GM11168 (cell line): ENCODE data around the gene DAB1.

Experiments
- in situ Hi-C: fragments of 300-500 bp; cut with MboI; formaldehyde crosslinking; loops from one replicate; pipeline ENCODE4 v1.12.0; 2022; ENCODE audit warnings: low sequenced_read_pairs; ENCODE audit not compliant: unreplicated experiment

Gene DAB1

DNA sequence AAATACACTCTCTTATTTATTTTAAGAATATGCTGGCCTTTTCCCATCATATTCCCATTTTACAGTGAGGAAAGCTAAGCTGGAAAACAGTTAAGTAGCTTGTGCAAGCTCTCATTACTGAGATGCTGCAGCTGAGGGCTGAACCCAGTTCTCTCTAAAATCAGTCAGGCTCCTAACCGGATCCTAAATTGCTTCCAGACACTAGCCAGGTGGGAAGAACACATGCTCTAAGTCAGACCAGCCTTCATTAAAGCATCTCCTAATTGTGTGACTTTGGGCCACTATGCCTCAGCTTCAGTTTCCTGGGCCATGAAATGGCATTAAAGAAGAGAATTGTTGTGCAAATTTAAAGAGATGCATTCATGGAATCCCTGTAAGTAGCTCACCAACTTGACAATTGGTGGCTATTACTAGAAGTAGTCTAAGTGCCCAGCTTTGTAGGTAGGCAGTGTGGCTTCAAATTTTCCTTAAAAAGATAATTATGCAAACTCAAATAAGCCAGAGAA, 228.4 kb downstream of the DAB1 start:
- in situ Hi-C loops, result no loop called here

DNA sequence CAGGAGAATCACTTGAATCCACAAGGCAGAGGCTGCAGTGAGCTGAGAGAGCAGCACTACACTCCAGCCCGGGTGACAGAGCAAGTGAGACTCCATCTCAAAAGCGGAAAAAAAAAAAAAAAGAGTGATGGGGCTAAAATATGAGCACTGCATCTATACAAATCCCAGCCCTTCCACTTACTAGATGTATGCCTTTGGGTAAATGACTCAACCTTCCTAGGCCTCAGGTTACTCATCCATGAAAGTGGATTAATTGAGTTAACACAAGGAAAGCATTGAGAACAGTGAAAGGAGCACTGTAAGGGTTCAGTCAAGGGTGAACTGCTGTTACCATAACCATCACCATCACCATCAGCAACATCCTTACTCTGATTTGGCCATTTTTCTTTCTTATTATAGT, 231.6 kb downstream of the DAB1 start:
- in situ Hi-C loops, result no loop called here

DNA sequence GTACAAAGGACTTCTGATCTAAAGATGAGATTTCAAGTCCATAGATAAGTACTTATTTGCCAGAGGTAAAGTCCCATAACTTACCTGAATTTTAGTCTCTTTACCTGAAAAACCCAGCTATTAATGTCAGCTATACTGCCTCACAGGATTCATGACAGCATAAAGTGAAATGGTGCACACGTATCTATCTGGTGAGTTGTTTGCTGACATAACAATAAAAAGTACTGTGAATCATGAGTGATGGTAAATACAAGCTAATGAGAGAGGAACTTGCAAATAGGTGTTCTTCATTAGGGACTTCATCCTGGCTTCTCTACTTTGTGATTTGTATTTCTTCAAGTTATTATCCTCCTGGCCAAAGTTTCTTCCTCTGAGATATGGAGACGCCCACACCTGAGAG, 233.0 kb downstream of the DAB1 start:
- in situ Hi-C loops, result no loop called here

DNA sequence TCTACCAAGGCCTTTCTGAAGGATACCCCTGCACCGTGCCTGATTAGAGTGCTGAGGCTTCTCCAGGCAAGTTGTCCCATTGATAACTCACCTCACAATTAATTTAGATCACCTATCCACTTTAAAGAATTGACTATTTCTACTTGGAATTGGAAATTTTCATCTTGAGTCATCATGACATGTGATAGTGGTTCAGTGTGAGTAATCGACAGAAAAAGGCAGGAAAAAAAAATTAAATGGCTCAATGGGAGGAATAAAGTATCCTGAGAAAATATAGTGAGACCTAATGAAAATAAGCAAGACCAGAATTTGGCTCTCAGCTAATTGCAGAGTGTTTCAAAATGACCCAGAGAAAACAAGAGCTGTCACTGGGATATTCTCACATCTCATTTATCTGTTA, 235.7 kb downstream of the DAB1 start:
- in situ Hi-C loops, result no loop called here

DNA sequence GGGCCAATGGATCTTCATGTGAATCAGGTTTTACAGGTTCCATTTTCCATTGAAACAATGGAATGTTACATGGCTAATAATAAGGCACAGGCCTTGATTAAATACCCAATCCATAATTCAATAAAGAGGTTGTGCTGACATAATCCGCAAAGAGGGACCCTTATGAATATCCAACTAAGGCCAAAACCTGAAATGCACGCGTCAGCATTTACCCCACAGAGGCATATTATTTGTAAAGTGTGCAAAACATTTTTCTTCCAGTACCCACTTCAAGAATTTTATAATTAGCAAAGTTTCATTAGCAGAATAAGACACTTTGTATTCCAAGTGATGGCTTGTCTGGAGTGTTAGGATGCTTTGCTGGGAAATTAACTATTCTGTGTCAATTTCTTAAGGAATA, 237.4 kb downstream of the DAB1 start:
- in situ Hi-C loops, result no loop called here

DNA sequence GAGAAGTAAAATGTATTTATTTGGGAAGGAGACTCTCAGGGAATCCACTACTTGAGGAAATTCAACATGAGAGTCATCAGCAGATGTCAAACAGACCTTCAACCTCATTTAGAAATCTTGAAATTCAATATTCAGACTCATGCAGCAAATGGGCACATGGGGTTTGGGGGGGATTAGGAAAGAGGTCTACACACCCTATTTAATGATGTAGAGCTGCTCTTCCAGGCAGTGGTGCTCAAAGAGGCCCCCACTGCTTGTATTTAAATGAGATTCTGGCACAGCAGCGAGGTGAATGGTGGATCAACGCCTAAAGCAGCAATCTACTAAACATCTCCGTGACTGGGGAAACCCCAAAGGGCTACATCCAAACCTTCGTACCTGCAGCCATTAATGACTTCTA, 244.9 kb downstream of the DAB1 start:
- in situ Hi-C loops, result no loop called here

DNA sequence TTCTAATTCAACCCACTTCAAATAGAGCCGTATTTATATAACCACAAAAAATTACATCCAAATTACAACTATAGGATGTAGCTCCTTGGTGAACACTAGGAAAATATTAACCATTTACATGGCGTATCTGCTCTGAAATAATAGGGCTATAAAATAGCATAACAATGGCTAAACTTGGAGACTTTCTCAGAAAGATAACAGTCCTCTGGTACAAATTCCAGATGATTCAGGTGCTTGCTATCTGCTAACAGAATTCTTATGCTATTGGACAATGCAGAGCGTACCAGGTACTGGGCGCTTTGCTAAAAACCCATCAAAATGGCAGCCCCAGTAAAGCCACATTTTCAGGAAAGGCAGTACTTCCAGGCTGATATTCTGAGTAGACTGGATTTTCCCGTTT, 248.4 kb downstream of the DAB1 start:
- in situ Hi-C loops, result no loop called here

DNA sequence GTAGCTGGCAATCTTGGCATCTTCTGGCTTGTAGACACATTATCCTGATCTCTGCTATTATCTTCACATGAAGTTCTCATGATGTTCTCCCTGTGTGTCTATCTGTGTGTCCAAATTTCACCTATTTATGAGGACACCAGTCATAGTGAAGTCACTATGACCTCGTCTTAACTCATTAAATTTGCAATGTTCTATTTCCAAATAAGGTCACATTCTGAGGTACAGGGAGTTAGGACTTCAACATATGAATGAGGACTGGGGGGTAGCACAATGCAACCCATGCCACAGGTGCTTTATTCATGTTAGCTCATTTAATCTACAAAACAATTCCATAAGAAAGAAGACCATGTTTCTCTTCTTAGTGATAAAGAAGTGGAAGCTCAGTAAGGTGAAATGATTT, 251.8 kb downstream of the DAB1 start:
- in situ Hi-C loops, result no loop called here

DNA sequence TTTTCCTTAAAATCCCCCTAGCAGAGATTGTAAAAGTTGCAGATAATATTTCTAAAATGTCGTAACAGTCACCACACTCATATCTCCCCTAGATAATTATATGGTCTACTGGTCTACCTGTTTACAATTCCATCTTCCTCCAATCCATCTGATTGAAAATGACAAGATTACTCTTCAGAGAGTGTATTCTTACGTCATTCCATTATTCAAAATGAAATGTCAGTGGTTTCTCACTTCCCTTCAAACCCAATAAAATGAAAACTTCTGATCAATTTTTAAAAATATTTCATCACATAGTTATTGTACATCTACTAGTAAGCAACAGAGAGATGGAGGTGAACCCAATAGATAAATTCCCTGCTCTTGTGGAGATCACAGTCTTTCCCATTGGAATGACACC, 255.9 kb downstream of the DAB1 start:
- in situ Hi-C loops, result no loop called here

DNA sequence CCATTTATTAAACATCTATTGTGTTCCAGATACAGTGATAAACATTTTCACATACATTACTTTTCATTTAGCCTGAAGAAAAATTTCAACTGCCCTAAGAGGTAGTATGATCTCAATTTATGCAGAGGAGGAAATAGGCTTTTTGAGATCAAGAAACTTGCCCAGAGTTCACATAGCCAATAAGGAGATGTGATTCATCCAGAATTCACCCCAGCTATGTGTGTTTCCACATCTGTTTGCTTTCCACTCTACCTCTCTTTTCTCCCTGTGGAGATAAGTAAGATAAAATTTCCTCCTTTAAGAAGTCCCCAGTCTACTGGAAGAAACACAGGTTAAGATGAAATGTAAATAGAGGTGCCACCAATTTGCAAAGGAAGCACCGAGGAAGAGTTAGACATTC, 258.3 kb downstream of the DAB1 start:
- in situ Hi-C loops, result no loop called here

DNA sequence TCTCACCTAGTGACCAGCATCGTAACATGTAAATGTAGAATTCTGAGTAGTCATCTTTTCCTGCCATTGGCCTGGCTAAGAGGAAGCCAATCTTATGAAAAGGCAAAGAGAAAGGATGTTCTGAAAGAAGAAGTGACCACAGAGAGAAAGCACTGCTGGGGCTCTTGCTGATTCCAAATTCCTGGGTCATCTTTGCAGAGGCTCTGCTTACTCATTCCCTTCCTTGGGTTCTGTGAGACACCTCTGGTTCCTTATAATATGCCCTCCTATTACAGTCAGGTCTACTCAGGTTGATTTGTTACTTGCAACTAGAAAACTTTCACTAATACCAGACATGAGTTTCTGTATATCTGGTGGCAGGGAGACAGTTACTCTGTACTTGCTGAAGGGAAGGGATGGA, 259.3 kb downstream of the DAB1 start:
- in situ Hi-C loops, result no loop called here

DNA sequence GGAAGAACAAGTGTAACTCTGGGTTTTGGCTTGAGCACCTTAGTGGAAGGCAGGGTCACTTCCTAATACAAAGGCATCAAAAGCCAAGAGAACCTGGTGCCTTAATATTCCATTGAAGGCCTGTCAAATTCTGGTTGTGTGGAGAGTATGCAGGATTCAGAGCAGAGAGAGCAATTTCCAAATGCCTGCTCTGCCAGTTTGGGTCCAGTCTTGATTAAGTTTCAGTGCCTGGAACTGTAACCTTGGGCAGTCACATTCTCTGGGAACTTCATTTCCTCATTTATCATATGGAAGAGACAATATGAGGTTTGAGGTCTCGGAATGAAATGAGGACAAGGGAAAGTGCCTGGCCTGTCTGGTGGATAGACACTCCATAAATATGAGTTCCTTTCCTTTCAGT, 260.1 kb downstream of the DAB1 start:
- in situ Hi-C loops, result no loop called here

DNA sequence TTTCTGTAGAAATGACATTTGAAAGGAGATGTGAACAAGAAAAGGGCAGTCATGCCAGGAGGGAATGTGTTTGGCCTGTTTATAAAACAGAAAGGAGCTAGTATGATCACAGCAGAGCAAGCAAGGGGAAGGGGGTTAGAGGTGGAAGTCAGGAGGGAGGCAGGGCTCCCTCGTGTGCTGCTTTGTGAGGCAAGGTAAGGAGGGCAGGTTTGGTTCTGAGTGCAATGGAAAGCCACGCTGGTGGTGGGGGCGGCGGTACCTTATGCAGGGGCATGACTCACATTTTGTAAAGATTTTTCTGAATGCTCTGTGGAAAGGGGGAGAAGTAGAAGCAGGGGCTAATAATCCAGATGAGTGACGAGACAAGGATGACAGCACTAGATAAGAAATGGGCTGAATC, 260.5 kb downstream of the DAB1 start:
- in situ Hi-C loops, result no loop called here

DNA sequence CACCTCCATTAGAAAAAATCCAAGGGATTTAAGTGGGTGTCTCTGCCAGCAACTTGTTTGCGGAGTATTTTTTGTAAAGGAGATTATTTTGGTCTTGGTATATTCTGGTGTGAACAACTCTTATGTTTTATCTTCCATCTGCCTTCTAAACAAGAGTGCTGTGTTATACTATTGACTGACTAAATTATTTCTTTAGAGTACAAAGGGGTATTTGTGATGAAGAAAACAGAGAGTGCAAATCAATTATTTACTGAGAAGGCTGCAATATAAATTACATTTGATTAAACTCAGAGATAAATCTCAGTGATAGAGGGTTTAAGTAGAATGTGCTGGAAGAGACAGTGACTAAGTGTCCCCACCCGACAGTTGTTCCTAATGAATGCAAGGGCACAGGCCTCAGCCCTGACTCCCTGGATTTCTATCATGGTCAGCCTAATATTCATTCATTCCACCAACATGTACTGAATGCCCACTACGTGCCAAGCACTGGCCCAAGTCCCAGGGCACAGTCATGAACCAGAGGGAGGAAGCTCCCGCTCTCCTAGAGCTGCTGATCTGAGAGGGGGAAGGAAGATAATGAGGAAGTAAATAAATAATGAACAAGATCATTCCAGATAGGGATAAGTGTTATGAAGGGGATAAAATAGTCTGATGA, 261.1 kb downstream of the DAB1 start:
- in situ Hi-C loops, result no loop called here

DNA sequence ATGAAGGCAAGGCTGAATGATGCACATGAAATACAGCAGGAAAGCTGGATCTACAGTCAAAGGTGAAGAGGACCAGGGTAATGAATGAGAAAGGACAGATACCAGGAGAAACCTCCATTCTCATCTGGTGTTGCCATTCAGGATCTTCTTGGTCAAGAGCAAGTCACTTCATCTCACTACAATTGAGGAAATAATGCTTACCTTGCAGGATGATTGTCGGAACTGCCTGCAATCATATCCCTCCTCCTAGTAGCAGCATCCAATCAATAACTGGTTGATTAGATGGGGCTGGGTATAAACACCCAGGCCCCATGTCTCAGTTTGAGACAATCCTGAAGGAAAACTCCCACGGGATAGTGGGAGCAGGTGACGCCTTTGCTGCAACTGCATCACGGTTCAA, 263.3 kb downstream of the DAB1 start:
- in situ Hi-C loops, result no loop called here

DNA sequence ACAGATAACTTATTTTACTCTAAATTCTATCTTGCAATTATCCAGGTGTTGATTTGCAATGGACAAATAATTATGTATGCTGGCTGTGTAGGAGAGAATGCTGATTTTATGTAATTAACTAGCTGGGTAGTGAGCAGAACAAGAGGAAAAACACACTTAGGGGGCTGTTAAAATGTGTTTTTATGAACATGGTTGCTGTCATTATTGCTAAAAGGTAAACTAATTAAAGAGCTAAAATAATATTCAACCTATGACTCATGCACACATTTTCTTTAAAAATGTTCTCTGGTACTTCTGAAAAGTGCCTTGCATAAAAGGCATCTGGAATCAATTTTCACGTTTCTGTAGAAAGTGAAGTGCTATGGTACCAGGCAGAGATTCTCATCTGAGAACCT, 265.3 kb downstream of the DAB1 start:
- in situ Hi-C loops, result no loop called here

DNA sequence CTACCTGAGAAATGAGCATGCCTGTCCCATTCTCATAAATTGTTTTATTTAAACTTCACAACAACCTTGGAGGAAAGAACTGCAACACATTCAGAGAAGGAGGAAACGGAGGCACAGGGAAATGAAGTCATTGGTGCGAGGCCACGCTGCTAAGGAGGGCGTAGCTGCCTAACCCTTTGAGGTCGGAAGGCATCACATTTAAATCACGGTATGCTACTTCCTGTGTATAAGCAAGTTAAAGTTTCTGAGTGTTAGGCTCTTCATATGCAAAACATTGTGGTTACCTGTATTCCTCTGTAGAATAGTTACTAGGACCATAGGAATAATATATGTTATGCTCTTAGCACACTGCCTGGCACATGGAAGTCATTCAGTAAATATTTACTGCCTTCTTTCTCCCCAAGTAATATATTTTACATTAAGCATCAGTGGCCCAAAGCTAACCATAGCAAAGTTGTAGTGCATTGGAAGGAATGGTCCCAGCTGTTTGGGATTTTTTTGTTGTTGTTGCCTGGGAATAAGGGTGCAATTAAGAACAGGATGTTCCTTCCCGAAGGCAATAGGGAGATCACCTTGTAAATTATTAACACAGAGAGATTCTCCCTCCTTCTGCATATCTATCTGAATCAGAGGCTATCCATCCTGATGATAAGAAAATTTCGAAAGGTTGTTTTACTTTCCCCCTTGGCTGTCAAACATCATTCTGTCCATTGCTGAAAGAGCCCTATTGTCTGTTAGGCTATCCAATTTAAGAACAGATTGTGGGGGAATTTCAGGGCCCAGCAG, 265.8 kb downstream of the DAB1 start:
- in situ Hi-C loops, result no loop called here

DNA sequence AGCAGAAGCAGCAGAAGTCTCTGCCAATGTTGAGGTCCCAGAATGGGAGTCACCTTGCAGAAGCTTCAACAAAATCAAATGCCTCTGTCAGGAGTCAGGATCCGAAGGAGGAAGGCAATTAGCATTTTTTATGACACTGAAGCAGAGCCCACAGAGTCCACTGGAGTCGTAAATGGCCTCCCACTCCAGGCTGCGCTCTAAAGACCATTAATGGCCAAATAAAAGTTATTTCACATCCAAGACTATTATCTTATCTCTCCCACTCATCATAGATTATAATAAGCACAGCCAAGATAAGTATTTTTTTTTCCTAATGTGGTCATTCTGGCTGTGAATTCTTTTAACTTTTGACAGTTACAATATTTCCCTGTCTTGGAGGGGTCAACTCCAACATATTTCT, 267.0 kb downstream of the DAB1 start:
- in situ Hi-C loops, result no loop called here

DNA sequence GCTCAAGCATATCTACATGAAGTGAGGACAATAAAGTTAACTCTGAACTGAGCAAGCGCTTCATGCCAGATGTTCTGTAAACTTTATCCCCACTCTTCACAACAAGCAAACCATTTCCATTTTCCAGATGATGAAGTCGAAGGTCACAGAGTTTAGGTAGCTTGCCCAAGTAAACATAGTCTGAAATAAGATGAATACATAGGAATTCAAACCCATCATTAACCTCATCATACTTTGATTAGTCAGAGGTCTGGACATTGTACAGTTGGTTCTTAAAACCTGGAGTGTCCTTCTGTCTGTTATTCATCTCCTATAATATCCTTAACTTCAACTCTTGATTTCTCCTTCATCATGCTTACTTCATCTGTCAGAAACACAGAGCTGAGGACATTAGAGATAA, 277.8 kb downstream of the DAB1 start:
- in situ Hi-C loops, result no loop called here

DNA sequence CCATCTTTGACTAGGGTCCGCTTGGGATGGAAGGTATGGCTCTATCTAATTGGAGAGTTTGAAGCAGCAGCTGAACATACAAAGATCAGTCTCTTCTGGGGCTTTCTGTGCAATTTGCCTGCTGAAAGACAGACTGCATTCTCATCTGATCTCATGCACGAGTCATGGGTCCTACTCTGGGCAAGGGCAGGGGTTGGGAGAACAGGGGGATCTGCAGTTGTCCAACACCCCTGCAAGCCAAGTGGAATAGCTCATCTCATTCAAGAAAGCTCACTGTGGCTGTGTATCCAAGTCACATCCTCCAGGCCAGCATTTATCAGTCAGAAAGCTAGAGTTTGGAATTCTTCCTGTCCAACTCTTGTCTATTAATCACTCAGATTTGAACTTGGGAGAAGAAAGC, 280.9 kb downstream of the DAB1 start:
- in situ Hi-C loops, result no loop called here

DNA sequence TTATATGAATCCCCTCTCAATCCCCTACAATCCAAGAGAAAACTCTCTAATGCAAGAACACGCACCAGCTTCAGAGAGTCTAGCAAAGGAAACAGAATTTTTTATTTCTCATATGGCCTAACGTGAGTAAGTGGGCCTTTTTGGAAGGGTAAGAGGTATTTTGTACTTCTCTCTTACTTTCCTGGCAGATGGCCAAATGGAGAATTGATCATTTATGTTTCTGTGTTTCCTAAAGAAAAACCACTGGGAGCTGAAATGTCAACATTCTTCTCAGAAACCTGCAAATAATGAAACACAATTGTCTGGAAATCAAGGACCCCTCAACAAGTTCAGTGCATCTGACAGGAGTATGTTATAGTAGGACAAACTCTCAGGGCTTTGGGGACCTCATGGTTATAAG, 281.7 kb downstream of the DAB1 start:
- in situ Hi-C loops, result no loop called here
